HepG2 (cell line): Measurements from ENCODE around the gene SEPHS2. TPM values are rescaled to one million over a fixed set of nuclear protein-coding genes. Genes with fewer than 3 reads are reported as not detected.

Experiments
- CHD4 ChIP-seq: fragments of 200-600 bp; sonication (generic); IDR thresholded peaks from 2 replicates; pipeline ENCODE4 v1.7.0; 2017; ENCODE audit warnings: mild to moderate bottlenecking, low read length, borderline replicate concordance
- CSRNP1 ChIP-seq: sonication (generic); formaldehyde crosslinking; IDR thresholded peaks from 2 replicates; pipeline ENCODE4 v1.8.1; 2023; ENCODE audit warnings: mild to moderate bottlenecking, missing genetic modification reagents
- DMAP1 ChIP-seq: IDR thresholded peaks from 2 replicates; pipeline ENCODE4 v1.6.1; 2016
- ELF4 ChIP-seq: sonication (generic); formaldehyde crosslinking; IDR thresholded peaks from 2 replicates; pipeline ENCODE4 v1.5.0; 2020; ENCODE audit warnings: missing genetic modification reagents, mild to moderate bottlenecking, moderate library complexity, borderline replicate concordance
- FOXK1 ChIP-seq: sonication (generic); formaldehyde crosslinking; IDR thresholded peaks from 2 replicates; pipeline ENCODE4 v1.4.0; 2020; ENCODE audit warnings: low read depth, missing genetic modification reagents, borderline replicate concordance
- FOXP4 ChIP-seq: sonication (generic); formaldehyde crosslinking; IDR thresholded peaks from 2 replicates; pipeline ENCODE4 v1.4.0; 2020; ENCODE audit warnings: missing genetic modification reagents
- JUN ChIP-seq: sonication (generic); formaldehyde crosslinking; IDR thresholded peaks from 2 replicates; pipeline ENCODE4 v1.4.0; 2020; ENCODE audit warnings: mild to moderate bottlenecking, missing genetic modification reagents
- MXD3 ChIP-seq: IDR thresholded peaks from 2 replicates; pipeline ENCODE4 v1.6.1; 2016; ENCODE audit warnings: mild to moderate bottlenecking, missing biosample characterization, missing genetic modification reagents
- NR3C1 ChIP-seq: sonication (generic); formaldehyde crosslinking; IDR thresholded peaks from 2 replicates; pipeline ENCODE4 v1.4.0; 2020; ENCODE audit warnings: missing genetic modification reagents
- RARA ChIP-seq: IDR thresholded peaks from 2 replicates; pipeline ENCODE4 v1.6.1; 2016; ENCODE audit warnings: missing genetic modification reagents, missing compliant biosample characterization
- RARG ChIP-seq: sonication (generic); formaldehyde crosslinking; IDR thresholded peaks from 2 replicates; pipeline ENCODE4 v1.4.0; 2020; ENCODE audit warnings: low read depth, mild to moderate bottlenecking, missing genetic modification reagents
- SP1 ChIP-seq, 2 experiments: fragments of 450-650 bp in 1 of 2; sonication (generic) in 1 of 2; formaldehyde crosslinking in 1 of 2; IDR thresholded peaks; 2 replicates each; pipeline versions ENCODE4 v1.4.0 to v1.6.1; 2016 to 2020; ENCODE audit warnings: missing genetic modification reagents in 1 of 2
- TBX2 ChIP-seq: sonication (generic); formaldehyde crosslinking; IDR thresholded peaks from 2 replicates; pipeline ENCODE4 v1.5.0; 2020; ENCODE audit warnings: missing genetic modification reagents, mild to moderate bottlenecking, borderline replicate concordance
- TBX3 ChIP-seq: fragments of 450-650 bp; IDR thresholded peaks from 2 replicates; pipeline ENCODE4 v1.6.1; 2017; ENCODE audit warnings: antibody characterized with exemption, mild to moderate bottlenecking, inconsistent platforms, borderline replicate concordance
- TFAP4 ChIP-seq: sonication (generic); IDR thresholded peaks from 2 replicates; pipeline ENCODE4 v1.6.1; 2016; ENCODE audit warnings: low read depth, borderline replicate concordance
- TFE3 ChIP-seq: IDR thresholded peaks from 2 replicates; pipeline ENCODE4 v1.6.1; 2016
- ZNF296 ChIP-seq: sonication (generic); formaldehyde crosslinking; conservative IDR thresholded peaks from 2 replicates; pipeline ENCODE4 v1.5.0; 2020; ENCODE audit warnings: mild to moderate bottlenecking, missing genetic modification reagents
- ZNF503 ChIP-seq: sonication (generic); formaldehyde crosslinking; IDR thresholded peaks from 2 replicates; pipeline ENCODE4 v1.4.0; 2020; ENCODE audit warnings: missing genetic modification reagents
- ZNF768 ChIP-seq: sonication (generic); formaldehyde crosslinking; IDR thresholded peaks from 2 replicates; pipeline ENCODE4 v1.4.0; 2020; ENCODE audit warnings: missing genetic modification reagents
- ZSCAN21 ChIP-seq: sonication (generic); formaldehyde crosslinking; IDR thresholded peaks from 2 replicates; pipeline ENCODE4 v1.8.0; 2022; ENCODE audit warnings: mild to moderate bottlenecking, missing genetic modification reagents, moderate library complexity, borderline replicate concordance
- ZSCAN22 ChIP-seq: sonication (generic); formaldehyde crosslinking; IDR thresholded peaks from 2 replicates; pipeline ENCODE4 v1.4.0; 2020; ENCODE audit warnings: mild to moderate bottlenecking, missing genetic modification reagents
- polyA plus RNA-seq, 8 experiments: library from polyadenylated mRNA; depleted of rRNA in 3 of 8; stranded (reverse) in 7 of 8; unstranded in 1 of 8; fragments of >200 nt; fragmentation: Illumina TruSeq in 4 of 8; extraction: Trizol in 4 of 8; gene quantifications; 2 replicates each; pipeline versions ENCODE4 v1.2.1 to v1.2.3, GENCODE V29; 2011 to 2016; ENCODE audit warnings: low read depth in 4 of 8, missing spikeins in 1 of 8, mixed read lengths in 1 of 8; ENCODE audit not compliant: insufficient read depth in 1 of 8
- total RNA-seq, 5 experiments: library from RNA; depleted of rRNA; stranded (reverse); fragments of >200 nt; fragmentation: Illumina TruSeq; extraction: Trizol; gene quantifications; 2 replicates each; pipeline ENCODE4 v1.2.3, GENCODE V29; 2016; ENCODE audit warnings: low read depth in 1 of 5

SEPHS2 gene
- total and polyA plus RNA-seq, 2 of the 13 experiments (the other 11 are each of a cell fraction or from before 2014, with no cell fraction given): 20.7 to 127 TPM

GRCh38 chr16:30447512-30448226, 2.0 kb upstream of the SEPHS2 start (continued):
- TF ChIP-seq ZNF503 (CRISPR knock-in tag): peak; percentile 86
- peak; percentile 63 for TF ChIP-seq FOXK1 (CRISPR knock-in tag)
- TF ChIP-seq NR3C1: no peak
- TF ChIP-seq MXD3 (CRISPR knock-in tag): peak; percentile 44; the same call in 1 of the 2 replicates
- TF ChIP-seq CSRNP1: no peak
- TF ChIP-seq ZSCAN22: peak; percentile 68
- TF ChIP-seq DMAP1 (CRISPR knock-in tag): peak; percentile 67; the same call in 1 of the 2 replicates
- peak; percentile 91 for TF ChIP-seq CHD4
- no peak for TF ChIP-seq SP1 (IDR thresholded peaks at IDR 0.05)
- no peak for TF ChIP-seq SP1 (CRISPR knock-in tag; IDR thresholded peaks at IDR 0.05)
- peak; percentile 98 for TF ChIP-seq FOXP4 (CRISPR knock-in tag)
- no peak for TF ChIP-seq ELF4 (CRISPR knock-in tag)
- TF ChIP-seq TFAP4: peak; percentile 84
- TF ChIP-seq RARA (CRISPR knock-in tag): peak; percentile 80
- peak; percentile 14; the same call in 1 of the 2 replicates for TF ChIP-seq ZNF768 (CRISPR knock-in tag)
- peak; percentile 93; the same call in 1 of the 2 replicates for TF ChIP-seq RARG (CRISPR knock-in tag)
- no peak for TF ChIP-seq ZSCAN21 (CRISPR knock-in tag)
- peak; percentile 97 for TF ChIP-seq TFE3 (CRISPR knock-in tag)
- peak; percentile 76 for TF ChIP-seq JUN (CRISPR knock-in tag)
- no peak; the same call in 1 of the 2 replicates for TF ChIP-seq ZNF296 (CRISPR knock-in tag)
- TF ChIP-seq TBX2: peak; percentile 93
- TF ChIP-seq TBX3: peak; percentile 75; the same call in 1 of the 2 replicates
